Trophoblast cell (in vitro differentiated cells and primary cell): ENCODE data around the gene BAIAP2.

Experiments
- DNase-seq, 2 donors: peaks; one replicate each; pipeline ENCODE4 v3.0.0-alpha.2; 2016
- H2AFZ ChIP-seq: 2 replicates; pipeline ENCODE4 v1.6.1; 2013; ENCODE audit warnings: low read length, moderate library complexity, mild to moderate bottlenecking; ENCODE audit not compliant: insufficient read depth, poor library complexity
- H2AK5ac ChIP-seq: 2 replicates; pipeline ENCODE4 v1.6.1; 2013; ENCODE audit warnings: mild to moderate bottlenecking, low read length
- H2BK120ac ChIP-seq: 2 replicates; pipeline ENCODE4 v1.6.1; 2013; ENCODE audit warnings: low read length, mild to moderate bottlenecking, moderate library complexity; ENCODE audit not compliant: insufficient read depth, poor library complexity
- H2BK12ac ChIP-seq: 2 replicates; pipeline ENCODE4 v1.6.1; 2013; ENCODE audit warnings: mild to moderate bottlenecking, low read length, moderate library complexity
- H2BK5ac ChIP-seq: 2 replicates; pipeline ENCODE4 v1.6.1; 2013; ENCODE audit warnings: low read length, low read depth, moderate library complexity, mild to moderate bottlenecking; ENCODE audit not compliant: poor library complexity
- H3K14ac ChIP-seq: 2 replicates; pipeline ENCODE4 v1.6.1; 2013; ENCODE audit warnings: mild to moderate bottlenecking, low read length
- H3K18ac ChIP-seq: 2 replicates; pipeline ENCODE4 v1.6.1; 2013; ENCODE audit warnings: mild to moderate bottlenecking, low read length
- H3K23ac ChIP-seq: 2 replicates; pipeline ENCODE4 v1.6.1; 2013; ENCODE audit warnings: low read length
- H3K27ac ChIP-seq: 2 replicates; pipeline ENCODE4 v1.5.1; 2013; ENCODE audit warnings: low read depth, mild to moderate bottlenecking, inconsistent platforms, low read length, moderate library complexity
- H3K27me3 ChIP-seq: 2 replicates; pipeline ENCODE4 v1.6.1; 2013; ENCODE audit warnings: inconsistent platforms, mild to moderate bottlenecking, low read length, moderate library complexity; ENCODE audit not compliant: insufficient read depth
- H3K36me3 ChIP-seq, 2 experiments: 1 replicate in 1 of 2; 2 replicates in 1 of 2; pipeline ENCODE4 v1.6.1; 2013; ENCODE audit warnings: low read length in 2 of 2, mild to moderate bottlenecking in 2 of 2, moderate library complexity in 1 of 2; ENCODE audit not compliant: insufficient read depth in 2 of 2, control insufficient read depth in 1 of 2
- H3K4ac ChIP-seq: 2 replicates; pipeline ENCODE4 v1.6.1; 2013; ENCODE audit warnings: low read depth, mild to moderate bottlenecking, low read length, moderate library complexity
- H3K4me1 ChIP-seq, 2 experiments: 1 replicate in 1 of 2; 2 replicates in 1 of 2; pipeline ENCODE4 v1.6.1; 2013; ENCODE audit warnings: low read length in 2 of 2, mild to moderate bottlenecking in 2 of 2, moderate library complexity in 1 of 2; ENCODE audit not compliant: insufficient read depth in 2 of 2, control insufficient read depth in 1 of 2
- H3K4me2 ChIP-seq: 2 replicates; pipeline ENCODE4 v1.6.1; 2013; ENCODE audit warnings: inconsistent platforms, mild to moderate bottlenecking, low read length, moderate library complexity
- H3K4me3 ChIP-seq: 2 replicates; pipeline ENCODE4 v1.5.1; 2013; ENCODE audit warnings: mild to moderate bottlenecking, low read depth, low read length, inconsistent platforms
- H3K79me1 ChIP-seq: one replicate; pipeline ENCODE4 v1.6.1; 2013; ENCODE audit warnings: low read length
- H3K79me2 ChIP-seq: 2 replicates; pipeline ENCODE4 v1.6.1; 2013; ENCODE audit warnings: low read length, mild to moderate bottlenecking; ENCODE audit not compliant: control insufficient read depth, insufficient read depth, poor library complexity
- H3K9ac ChIP-seq: 2 replicates; pipeline ENCODE4 v1.6.1; 2013; ENCODE audit warnings: mild to moderate bottlenecking, low read length
- H3K9me3 ChIP-seq: 2 replicates; pipeline ENCODE4 v1.6.1; 2013; ENCODE audit warnings: low read depth, mild to moderate bottlenecking, control low read depth, inconsistent platforms, low read length; ENCODE audit not compliant: insufficient read depth
- H4K12ac ChIP-seq: 2 replicates; pipeline ENCODE4 v1.6.1; 2013; ENCODE audit warnings: low read depth, mild to moderate bottlenecking, low read length, moderate library complexity
- H4K8ac ChIP-seq: 2 replicates; pipeline ENCODE4 v1.6.1; 2013; ENCODE audit warnings: low read depth, mild to moderate bottlenecking, low read length, moderate library complexity
- H4K91ac ChIP-seq: one replicate; pipeline ENCODE4 v1.6.1; 2013; ENCODE audit warnings: low read depth, mild to moderate bottlenecking, low read length, moderate library complexity
- WGBS: extraction: QIAGEN DNeasy Blood & Tissue Kit; methylation state at CpG from one replicate; pipeline ENCODE4 v1.1.7; 2013; ENCODE audit warnings: missing lambda C conversion rate; ENCODE audit not compliant: insufficient read length, insufficient coverage; ENCODE audit errors: extremely low coverage; 5-methylcytosine and 5-hydroxymethylcytosine counted together

The BAIAP2 gene

GRCh38 chr17:81140695-81141094, 105.7 kb downstream of the BAIAP2 start:
- no peak overlapping the region for H2BK12ac ChIP-seq
- no peaks in the 10 kb centered on the region for H3K36me3 ChIP-seq
- no peak overlapping the region for H3K27ac ChIP-seq
- no CpG with 5 or more reads among the region's 37 CpGs for WGBS
- H3K79me2 ChIP-seq = no peaks in the 10 kb centered on the region
- H4K12ac ChIP-seq = no peak overlapping the region
- H4K91ac ChIP-seq = no peak overlapping the region
- no peak overlapping the region for H2BK120ac ChIP-seq
- no peak overlapping the region for H3K4ac ChIP-seq
- H3K4me3 ChIP-seq = no peak overlapping the region
- no peak overlapping the region for H3K18ac ChIP-seq
- no peak overlapping the region for H2AK5ac ChIP-seq
- no peaks in the 10 kb centered on the region for H3K27me3 ChIP-seq
- DNase-seq = no peak
- no peak overlapping the region for H3K14ac ChIP-seq
- no peak overlapping the region for H4K8ac ChIP-seq
- no peak overlapping the region for H3K23ac ChIP-seq
- H3K79me1 ChIP-seq = no peaks in the 10 kb centered on the region
- H2AFZ ChIP-seq = no peak overlapping the region
- no peak overlapping the region for H3K9ac ChIP-seq
- H2BK5ac ChIP-seq = no peak overlapping the region
- no peaks in the 10 kb centered on the region for H3K4me1 ChIP-seq
- H3K9me3 ChIP-seq = peaks cover 19% of the 10 kb centered on the region
- H3K4me2 ChIP-seq = no peak overlapping the region

DNA sequence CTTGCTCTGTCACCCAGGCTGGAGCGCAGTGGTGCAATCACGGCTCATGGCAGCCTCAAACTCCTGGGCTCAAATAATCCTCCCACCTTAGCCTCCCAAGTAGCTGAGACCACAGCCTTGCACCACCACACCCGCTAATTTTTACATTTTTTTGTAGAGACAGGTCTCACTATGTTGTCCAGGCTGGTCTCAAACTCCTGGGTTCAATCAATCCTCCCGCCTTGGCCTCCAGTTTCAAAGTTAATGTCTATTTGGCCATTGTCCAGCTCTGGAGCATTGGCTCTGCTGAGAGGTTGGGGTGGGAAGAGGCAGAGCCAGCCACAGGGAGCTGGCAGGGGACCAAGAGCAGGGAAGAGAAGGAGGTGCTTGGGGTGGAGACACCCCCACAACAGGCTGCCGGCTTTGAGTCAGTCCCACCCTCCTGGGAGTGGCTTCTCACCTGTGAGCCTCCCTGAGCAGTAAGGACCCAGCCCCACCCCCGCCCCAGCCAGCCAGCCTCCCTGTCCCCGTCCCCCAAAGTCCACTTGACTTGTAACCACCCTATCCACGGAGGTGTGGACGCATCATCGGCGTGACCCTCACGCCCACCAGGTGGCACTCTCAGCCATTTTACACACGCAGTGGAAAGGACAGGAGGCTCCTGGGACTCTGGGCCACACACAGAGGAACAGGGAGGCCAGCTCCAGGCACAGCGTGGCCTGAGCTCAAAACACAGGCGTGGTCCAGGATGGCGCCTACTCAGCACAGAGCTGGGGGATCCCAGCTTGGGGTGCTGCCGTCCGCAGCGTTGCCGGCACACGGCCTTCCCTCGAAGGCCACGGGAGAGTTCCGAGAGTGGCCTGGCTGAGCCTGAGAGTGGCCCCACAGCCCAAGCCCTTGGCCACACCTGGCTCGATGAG, 107.6 kb downstream of the BAIAP2 start:
- Histone ChIP-seq H3K36me3 (no peaks in the 10 kb centered on the region), H2AFZ (no peak overlapping the region), H4K12ac (no peak overlapping the region), H2AK5ac (no peak overlapping the region), H3K23ac (no peak overlapping the region), H3K79me1 (no peaks in the 10 kb centered on the region), H3K27me3 (no peaks in the 10 kb centered on the region), H3K27ac (no peak overlapping the region), H3K9ac (no peak overlapping the region), H3K14ac (no peak overlapping the region), H3K79me2 (no peaks in the 10 kb centered on the region), H2BK12ac (no peak overlapping the region), H3K4me3 (no peak overlapping the region), H2BK120ac (no peak overlapping the region), H3K9me3 (peaks cover 18% of the 10 kb centered on the region), H4K91ac (no peak overlapping the region), H3K4ac (no peak overlapping the region), H3K4me2 (no peak overlapping the region), H4K8ac (no peak overlapping the region), H3K4me1 (no peaks in the 10 kb centered on the region), H2BK5ac (no peak overlapping the region), H3K18ac (no peak overlapping the region)
- DNase-seq = peak; percentile 75 to 90
- WGBS = no CpG with 5 or more reads among the region's 25 CpGs

- WGBS = no CpG with 5 or more reads among the region's 11 CpGs
- no peak overlapping the region for H3K4me2 ChIP-seq
- H4K91ac ChIP-seq = no peak overlapping the region
- H3K36me3 ChIP-seq = no peaks in the 10 kb centered on the region
- no peak overlapping the region for H3K14ac ChIP-seq
- no peak overlapping the region for H3K18ac ChIP-seq
- no peaks in the 10 kb centered on the region for H3K27me3 ChIP-seq
- H4K12ac ChIP-seq = no peak overlapping the region
- no peak overlapping the region for H3K27ac ChIP-seq
- no peak overlapping the region for H4K8ac ChIP-seq
- H3K79me2 ChIP-seq = no peaks in the 10 kb centered on the region
- no peak overlapping the region for H3K9ac ChIP-seq
- H2AFZ ChIP-seq = no peak overlapping the region
- no peak overlapping the region for H2BK120ac ChIP-seq
- no peak overlapping the region for H3K23ac ChIP-seq
- no peaks in the 10 kb centered on the region for H3K79me1 ChIP-seq
- H2AK5ac ChIP-seq = no peak overlapping the region
- DNase-seq = no peak
- no peak overlapping the region for H2BK5ac ChIP-seq
- H3K4ac ChIP-seq = no peak overlapping the region
- no peaks in the 10 kb centered on the region for H3K4me1 ChIP-seq
- no peak overlapping the region for H3K4me3 ChIP-seq
- no peak overlapping the region for H2BK12ac ChIP-seq
- H3K9me3 ChIP-seq = peaks cover 12% of the 10 kb centered on the region
Measured at GRCh38 chr17:81143200-81143527, 108.2 kb downstream of the BAIAP2 start.

GRCh38 chr17:81143717-81144422, 108.9 kb downstream of the BAIAP2 start:
- no peaks in the 10 kb centered on the region for H3K4me1 ChIP-seq
- H4K8ac ChIP-seq = no peak overlapping the region

More at GRCh38 chr17:81143717-81144422, 108.9 kb downstream of the BAIAP2 start:
- Histone ChIP-seq H3K27ac (no peak overlapping the region), H3K23ac (no peak overlapping the region), H3K9ac (no peak overlapping the region), H4K12ac (no peak overlapping the region), H3K27me3 (no peaks in the 10 kb centered on the region), H3K9me3 (peaks cover 5% of the 10 kb centered on the region), H2BK5ac (no peak overlapping the region), H3K18ac (no peak overlapping the region), H4K91ac (no peak overlapping the region), H2AFZ (no peak overlapping the region), H3K4me2 (no peak overlapping the region), H3K4me3 (no peak overlapping the region), H3K14ac (no peak overlapping the region), H2BK120ac (no peak overlapping the region), H3K4ac (no peak overlapping the region), H3K36me3 (no peaks in the 10 kb centered on the region), H3K79me1 (no peaks in the 10 kb centered on the region), H2AK5ac (no peak overlapping the region), H2BK12ac (no peak overlapping the region), H3K79me2 (no peaks in the 10 kb centered on the region)
- no peak for DNase-seq
- no CpG with 5 or more reads among the region's 17 CpGs for WGBS
